GM06990 (cell line): ENCODE data around the gene PUM2.

Experiments used
- DNase-seq: peaks from one replicate; pipeline ENCODE4 v3.0.0-alpha.2; 2011; ENCODE audit not compliant: insufficient read length; ENCODE audit errors: extremely low read depth
- H3K27me3 ChIP-seq: replicated peaks from 2 replicates; pipeline ENCODE4 v1.6.0; 2011; ENCODE audit warnings: low read length; ENCODE audit not compliant: control insufficient read depth, insufficient read depth
- H3K36me3 ChIP-seq: 2 replicates; pipeline ENCODE4 v1.5.1; 2011; ENCODE audit warnings: low read length; ENCODE audit not compliant: control insufficient read depth, insufficient read depth
- H3K4me3 ChIP-seq: replicated peaks from 2 replicates; pipeline ENCODE4 v1.5.1; 2011; ENCODE audit warnings: low read depth, mild to moderate bottlenecking, control low read depth, low read length
- CTCF ChIP-seq: IDR thresholded peaks from 2 replicates; pipeline ENCODE4 v1.5.1; 2011; ENCODE audit warnings: low read length, control low read depth, mild to moderate bottlenecking, inconsistent platforms; ENCODE audit not compliant: insufficient read depth, poor library complexity, severe bottlenecking

The PUM2 gene

GRCh38 chr2:20227894-20228505 lies 122.6 kb downstream of the PUM2 start:
- no peaks in the 10 kb centered on the region for H3K36me3 ChIP-seq
- no peak for DNase-seq
- H3K27me3 ChIP-seq, result no peaks in the 10 kb centered on the region; the same call in 1 of the 2 replicates
- H3K4me3 ChIP-seq, result no peak overlapping the region
- peak; percentile 10 for TF ChIP-seq CTCF

GRCh38 chr2:20226152-20226545 lies 124.5 kb downstream of the PUM2 start:
- Histone ChIP-seq H3K4me3 (no peak overlapping the region), H3K27me3 (no peaks in the 10 kb centered on the region), H3K36me3 (no peaks in the 10 kb centered on the region)
- no peak for TF ChIP-seq CTCF
- DNase-seq, result no peak

GRCh38 chr2:20225294-20226151 lies 125.1 kb downstream of the PUM2 start:
- H3K4me3 ChIP-seq, result peak overlapping the region; percentile 81
- DNase-seq, result peak; percentile 86
- TF ChIP-seq CTCF, result peak; percentile 83
- H3K36me3 ChIP-seq, result no peaks in the 10 kb centered on the region
- H3K27me3 ChIP-seq, result no peaks in the 10 kb centered on the region

GRCh38 chr2:20224716-20225293 lies 125.8 kb downstream of the PUM2 start, which contains the start of gene SDC1:
SDC1 (minus strand) TSS chr2:20225130; CDS start chr2:20224867, 263 bp downstream.
- TF ChIP-seq CTCF, result no peak
- peak within 1 kb of the TSS; percentile 81 for H3K4me3 ChIP-seq
- DNase-seq, result peak; percentile 58
- H3K27me3 ChIP-seq, result no peaks in the 10 kb centered on the region
- H3K36me3 ChIP-seq, result no peaks in the 10 kb centered on the region

- Histone ChIP-seq H3K4me3 (peak overlapping the region; percentile 81), H3K27me3 (no peaks in the 10 kb centered on the region)
- peak; percentile 54 for DNase-seq
Observed at GRCh38 chr2:20224164-20224715, 126.4 kb downstream of the PUM2 start.

More at GRCh38 chr2:20224164-20224715, 126.4 kb downstream of the PUM2 start:
- H3K36me3 ChIP-seq, result peaks cover 2% of the 10 kb centered on the region; the same call in 1 of the 2 replicates
- TF ChIP-seq CTCF, result no peak
